Measurements from ENCODE around the gene TSPAN18. TPM values are rescaled to one million over a fixed set of nuclear protein-coding genes. Genes with fewer than 3 reads are reported as not detected.

TSPAN18 gene
- total and polyA plus RNA-seq, 10 of the 15 experiments (the other 5 are each of a cell fraction or from before 2014, with no cell fraction given): 0.02 to 0.77 (median 0.13) TPM; not detected in 1

GRCh38 chr11:44847316-44847715 lies 120.6 kb downstream of the TSPAN18 start:
- intact Hi-C loops (cut with micrococcal nuclease; ENCODE audit: unreplicated experiment) (no loop called here), in situ Hi-C loops (cut with MboI) (no loop called here)
- Histone ChIP-seq H3K4me3 (no peak overlapping the region), H3K27me3 (replicated peaks in 1 of 2; ENCODE audit: control insufficient read depth in 2 of 2, insufficient read depth in 2 of 2, low read length in 1 of 2) (no peaks in the 10 kb centered on the region), H3K9me3 (replicated peaks; ENCODE audit: control insufficient read depth, insufficient read depth, low read length) (peaks cover 4% of the 10 kb centered on the region; the same call in 1 of the 3 replicates), H4K20me1 (ENCODE audit: control insufficient read depth, insufficient read depth) (no peaks in the 10 kb centered on the region; the same call in 1 of the 2 replicates), H3K4me2 (ENCODE audit: control insufficient read depth, insufficient read depth) (no peak overlapping the region), H2AFZ (ENCODE audit: control insufficient read depth, low read depth, low read length) (no peak overlapping the region), H3K36me3 (ENCODE audit: control insufficient read depth in 2 of 2, insufficient read depth in 2 of 2, low read length in 1 of 2) (no peaks in the 10 kb centered on the region), H3K79me2 (ENCODE audit: control insufficient read depth, insufficient read depth, low read length) (no peaks in the 10 kb centered on the region), H3K4me1 (ENCODE audit: control insufficient read depth, insufficient read depth, low read length) (no peaks in the 10 kb centered on the region), H3K9ac (ENCODE audit: control insufficient read depth, insufficient read depth, low read length) (no peak overlapping the region), H3K27ac (ENCODE audit: control insufficient read depth, insufficient read depth) (no peak overlapping the region)
- DNase-seq (ENCODE audit: low read depth, low spot score) (no peak), FAIRE-seq (no peak), ATAC-seq (no peak)
- ChIA-PET RAD21 (ENCODE audit: unreplicated experiment) (no interaction called here), CTCF (no interaction called here), POLR2A (no interaction called here), SMC1A (ENCODE audit: uncharacterized antibody, unreplicated experiment) (interaction anchor here (0.7 to 1.0 kb wide), 2 partner anchors 29 to 64 kb away, joined by 3 read pairs; no protein-coding TSS in a partner anchor)
- no TSS peak for BruUV-seq (replicated peaks)
- TF ChIP-seq MEF2A (IDR thresholded peaks at IDR 0.05; ENCODE audit: insufficient read depth, low read depth, low read length): no peak
- TF ChIP-seq TBL1XR1 (IDR thresholded peaks at IDR 0.05; ENCODE audit: low read depth, low read length): no peak

- ChIA-PET RAD21 (ENCODE audit: unreplicated experiment) (no interaction called here), CTCF (interaction anchor here (0.9 to 1.4 kb wide), 3 partner anchors 25 to 73 kb away, joined by 3 to 4 read pairs (median 3); no protein-coding TSS in a partner anchor), SMC1A (ENCODE audit: uncharacterized antibody, unreplicated experiment) (no interaction called here), POLR2A (no interaction called here)
- intact Hi-C loops (cut with micrococcal nuclease; ENCODE audit: unreplicated experiment): no loop called here
- Histone ChIP-seq H3K27me3 (replicated peaks in 1 of 2; ENCODE audit: control insufficient read depth in 2 of 2, insufficient read depth in 2 of 2, low read length in 1 of 2) (no peaks in the 10 kb centered on the region), H3K79me2 (ENCODE audit: control insufficient read depth, insufficient read depth, low read length) (no peaks in the 10 kb centered on the region), H3K4me2 (ENCODE audit: control insufficient read depth, insufficient read depth) (no peak overlapping the region), H4K20me1 (ENCODE audit: control insufficient read depth, insufficient read depth) (no peaks in the 10 kb centered on the region; the same call in 1 of the 2 replicates), H3K9me3 (replicated peaks; ENCODE audit: control insufficient read depth, insufficient read depth, low read length) (peaks cover 4% of the 10 kb centered on the region; the same call in 1 of the 3 replicates), H3K27ac (ENCODE audit: control insufficient read depth, insufficient read depth) (no peak overlapping the region), H3K9ac (ENCODE audit: control insufficient read depth, insufficient read depth, low read length) (no peak overlapping the region), H2AFZ (ENCODE audit: control insufficient read depth, low read depth, low read length) (no peak overlapping the region), H3K4me1 (ENCODE audit: control insufficient read depth, insufficient read depth, low read length) (no peaks in the 10 kb centered on the region), H3K36me3 (ENCODE audit: control insufficient read depth in 2 of 2, insufficient read depth in 2 of 2, low read length in 1 of 2) (no peaks in the 10 kb centered on the region), H3K4me3 (no peak overlapping the region)
- whole genome bisulfite sequencing (ENCODE audit: insufficient coverage, insufficient replicate concordance, low lambda C conversion rate, missing lambda C conversion rate): 18% methylated on average over 11 of the region's 11 CpGs
- in situ Hi-C loops (cut with MboI): no loop called here
- FAIRE-seq (no peak), DNase-seq (ENCODE audit: low read depth, low spot score) (no peak), ATAC-seq (no peak)
- TF ChIP-seq PKNOX1 (IDR thresholded peaks at IDR 0.05): no peak
- no peak for TF ChIP-seq RBBP5 (conservative IDR thresholded peaks at IDR 0.05)
- no peak for TF ChIP-seq SUPT20H (IDR thresholded peaks at IDR 0.05; ENCODE audit: borderline replicate concordance, control insufficient read depth, low read depth, low read length)
- no peak for TF ChIP-seq HDAC2 (IDR thresholded peaks at IDR 0.05)
- no TSS peak for BruUV-seq (replicated peaks)
These were observed 121.6 kb downstream of the TSPAN18 start for GRCh38 chr11:44848203-44848962.
